Epithelial cell of umbilical artery (primary cell): ENCODE measurements around the gene RAB27B. TPM values are rescaled to one million over a fixed set of nuclear protein-coding genes. Genes with fewer than 3 reads are reported as not detected.

ENCODE experiments used
- total RNA-seq: library from RNA; depleted of rRNA; stranded (reverse); fragments of >200 nt; gene quantifications from 2 replicates; pipeline ENCODE4 v1.2.3, GENCODE V29; 2014

The RAB27B gene, protein sequence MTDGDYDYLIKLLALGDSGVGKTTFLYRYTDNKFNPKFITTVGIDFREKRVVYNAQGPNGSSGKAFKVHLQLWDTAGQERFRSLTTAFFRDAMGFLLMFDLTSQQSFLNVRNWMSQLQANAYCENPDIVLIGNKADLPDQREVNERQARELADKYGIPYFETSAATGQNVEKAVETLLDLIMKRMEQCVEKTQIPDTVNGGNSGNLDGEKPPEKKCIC
- total RNA-seq = 0.32 and 0.46 TPM in 2 replicates

DNA sequence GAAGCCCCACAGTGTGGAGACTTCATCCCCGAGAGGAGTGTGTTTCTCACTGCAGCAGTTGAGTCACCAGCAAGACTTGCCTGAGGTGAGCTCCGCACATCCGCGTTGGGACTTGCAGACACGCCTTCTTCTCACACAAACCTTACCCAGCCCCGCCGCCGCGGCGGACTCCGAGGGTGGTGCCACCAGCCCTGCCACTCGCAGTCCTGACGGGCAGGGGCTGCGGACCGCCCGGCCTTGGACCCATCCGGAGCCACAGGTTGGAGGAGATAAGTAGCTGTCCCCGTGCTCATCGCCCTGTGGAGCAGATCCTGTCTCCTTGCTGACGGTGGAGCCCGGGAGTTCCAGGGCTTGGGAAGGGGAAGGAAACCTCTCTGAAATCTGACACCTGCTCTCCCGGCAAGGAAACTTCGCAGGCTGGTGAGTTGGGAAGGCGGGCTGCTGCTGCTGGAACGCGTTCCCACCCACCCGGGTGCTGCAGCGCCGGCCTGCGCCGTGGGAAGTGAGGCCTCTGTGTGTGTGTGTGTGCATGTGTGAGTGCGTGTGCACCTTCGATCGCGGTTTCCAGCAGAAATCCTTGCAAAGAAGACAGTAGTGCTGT lies at the start of gene RAB27B:
Gene RAB27B (plus strand): TSS at position 197 of the 601 bp plus-strand sequence. CDS start 49,109 bp downstream, outside the sequence.

Other genes with a start within 250 kb of the RAB27B start
- not detected in 2 replicates for gene DYNAP, start 237.2 kb upstream of the RAB27B start, total RNA-seq
- gene CCDC68, start 131.0 kb downstream of the RAB27B start, total RNA-seq = 0.30 and 1.3 TPM in 2 replicates